Measurements from ENCODE around the gene FSIP1.
A peak's percentile ranks its signal among the peaks of the same experiment; 100 is the strongest.

Gene FSIP1

DNA sequence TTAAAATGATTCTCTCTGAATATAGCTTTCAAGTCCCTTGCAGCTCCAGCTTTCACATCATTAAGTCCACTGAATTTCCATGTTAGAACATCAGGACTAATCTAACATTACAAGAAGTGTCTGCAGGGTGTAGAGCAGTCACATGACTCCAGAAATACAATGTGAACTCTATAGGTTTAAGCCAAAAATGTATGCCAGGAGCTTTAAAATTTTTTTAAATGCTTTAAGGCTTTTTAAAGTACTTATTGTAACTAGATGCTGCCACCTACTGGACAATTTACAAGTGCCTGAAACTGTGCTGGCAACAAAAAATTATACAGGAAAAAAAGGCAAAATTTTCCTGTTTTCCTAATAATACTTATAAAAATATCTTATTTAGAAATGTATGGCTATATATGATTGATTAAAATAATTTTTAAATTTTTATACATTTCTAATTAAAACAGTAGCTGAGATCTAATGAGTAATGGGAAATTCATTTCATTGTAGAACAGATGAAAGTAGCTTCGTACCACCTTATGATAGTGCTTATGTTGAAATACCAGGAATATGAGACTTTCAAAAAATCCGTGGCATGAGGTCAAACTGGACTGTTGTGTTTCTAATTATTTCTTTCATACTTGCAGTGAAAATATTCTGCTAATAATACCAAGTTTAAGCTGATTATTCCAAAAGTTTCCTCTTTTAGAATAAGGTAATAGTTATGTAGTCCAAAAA is 25.7 kb downstream of the FSIP1 start:
- DNase-seq = peak; percentile 51 to 56

- DNase-seq = no peak
Measured at GRCh38 chr15:39752991-39753390, 29.6 kb downstream of the FSIP1 start.

GRCh38 chr15:39752246-39752645 is 30.4 kb downstream of the FSIP1 start:
- DNase-seq = no peak

- no peak for DNase-seq
Measured at GRCh38 chr15:39748276-39748675, 34.4 kb downstream of the FSIP1 start.

GRCh38 chr15:39747326-39747725 is 35.3 kb downstream of the FSIP1 start:
- DNase-seq = no peak

DNA sequence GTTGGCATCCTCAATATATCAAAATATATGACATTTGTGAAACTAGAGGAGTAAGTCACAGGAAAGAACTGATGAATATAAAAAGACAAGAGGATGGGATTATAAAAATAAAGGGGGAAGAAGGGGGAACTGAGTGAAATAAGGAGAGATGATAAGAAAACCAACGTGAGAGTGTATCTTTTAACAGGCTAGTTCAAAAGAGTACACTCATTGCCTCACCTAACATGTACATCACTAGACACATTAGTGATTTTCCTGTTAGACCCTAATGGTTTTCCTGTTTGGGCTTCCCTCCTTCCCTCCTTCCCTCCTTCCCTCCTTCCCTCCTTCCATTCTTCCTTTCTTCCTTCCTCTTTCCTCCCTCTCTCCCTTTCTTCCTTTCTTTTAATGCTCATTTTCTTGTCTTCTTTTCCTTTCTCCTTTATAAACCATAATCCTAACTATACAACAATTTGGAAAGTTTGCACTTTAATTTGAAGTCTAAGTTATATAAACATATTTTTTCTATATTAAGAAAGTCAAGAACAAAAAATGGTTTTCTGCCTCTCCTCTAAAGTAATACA is 35.8 kb downstream of the FSIP1 start:
- DNase-seq = no peak

GRCh38 chr15:39746176-39746575 is 36.5 kb downstream of the FSIP1 start:
- peak; percentile 15 to 28 for DNase-seq

- DNase-seq = no peak
Measured at GRCh38 chr15:39745415-39745814, 37.2 kb downstream of the FSIP1 start.

DNA sequence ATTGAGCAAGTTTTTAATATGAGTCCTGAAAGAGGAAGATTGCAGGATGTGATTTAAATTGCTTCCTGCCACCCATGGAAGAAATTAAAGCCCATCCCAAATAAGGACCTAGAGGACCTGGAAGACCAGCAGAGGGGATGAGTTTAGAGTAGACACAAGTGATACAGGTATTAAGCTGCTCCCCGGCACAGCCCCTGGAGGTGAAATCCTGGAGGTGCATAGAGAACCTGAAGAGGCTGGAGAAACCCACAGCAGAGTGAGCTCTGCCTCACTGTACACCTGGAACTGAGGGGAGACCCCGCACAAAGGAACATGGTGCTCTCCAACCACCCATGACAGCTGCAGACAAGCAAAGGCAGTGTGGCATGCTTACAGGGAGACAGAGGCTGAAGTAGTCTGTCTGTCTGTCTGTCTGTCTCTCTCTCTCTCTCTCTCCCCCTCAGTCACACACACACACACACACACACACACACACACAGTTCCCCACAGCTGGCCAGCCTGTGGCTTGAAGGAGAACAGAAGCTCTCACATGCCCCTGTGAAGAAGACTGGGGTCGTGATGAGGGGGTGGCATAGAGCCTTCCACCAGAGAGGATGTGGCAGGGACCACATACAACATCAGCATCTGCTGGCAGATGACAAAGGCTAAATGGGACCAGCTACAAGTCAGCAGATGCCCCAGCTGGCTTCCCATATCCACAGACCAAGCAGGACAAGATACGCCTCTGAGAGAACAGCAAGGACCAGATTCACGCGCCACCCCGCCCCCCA is 38.1 kb downstream of the FSIP1 start:
- no peak for DNase-seq

DNA sequence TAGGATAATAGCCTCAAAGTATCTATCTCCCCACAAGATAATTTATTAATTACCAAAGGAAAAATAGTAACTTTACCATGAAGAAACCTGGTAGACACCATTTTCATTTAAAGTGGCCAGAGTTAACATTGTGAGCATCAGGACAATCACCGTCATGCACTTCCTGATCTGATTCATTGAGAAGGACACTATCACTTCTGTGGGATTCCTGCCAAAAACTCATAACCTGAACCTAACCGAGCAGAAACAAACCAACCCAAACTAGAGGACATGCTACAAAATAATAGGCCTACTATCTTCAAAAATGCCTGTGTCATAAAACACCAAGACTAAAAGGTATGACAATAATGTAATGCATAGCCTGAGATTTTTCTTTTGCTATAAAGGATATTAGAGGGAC is 39.0 kb downstream of the FSIP1 start:
- no peak for DNase-seq

GRCh38 chr15:39741258-39741657 is 41.4 kb downstream of the FSIP1 start:
- no peak for DNase-seq

GRCh38 chr15:39738998-39739397 is 43.6 kb downstream of the FSIP1 start:
- DNase-seq = no peak

GRCh38 chr15:39737196-39737550 is 45.5 kb downstream of the FSIP1 start:
- no peak for DNase-seq

- DNase-seq = no peak
Measured at GRCh38 chr15:39736412-39737195, 46.0 kb downstream of the FSIP1 start.

DNA sequence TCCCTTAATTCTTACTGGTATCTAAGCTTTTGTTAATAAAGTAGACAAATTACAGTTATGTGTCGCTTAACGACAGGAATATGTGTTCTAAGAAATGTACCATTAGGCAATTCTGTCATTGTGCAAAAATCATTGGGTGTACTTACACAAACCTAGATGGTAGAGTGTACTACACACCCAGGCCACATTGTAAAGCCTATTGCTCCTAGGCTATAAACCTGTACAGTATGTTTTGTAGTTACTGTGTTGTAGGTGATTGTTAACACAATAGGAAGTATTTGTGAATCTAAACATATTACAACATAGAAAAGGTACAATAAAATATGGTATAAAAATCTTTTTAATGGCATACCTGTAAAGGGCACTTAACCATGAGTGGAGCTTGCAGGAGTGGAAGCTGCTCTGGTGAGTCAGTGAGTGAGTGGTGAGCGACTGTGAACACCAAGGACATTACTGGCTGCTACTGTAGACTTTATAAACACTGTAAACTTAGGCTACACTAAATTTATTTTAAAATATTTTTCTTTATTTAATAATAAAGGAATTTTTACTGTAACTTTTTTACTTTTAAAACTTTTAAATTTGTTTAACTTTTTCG is 47.4 kb downstream of the FSIP1 start:
- DNase-seq = no peak

- DNase-seq = no peak
Measured at GRCh38 chr15:39731266-39731665, 51.4 kb downstream of the FSIP1 start.

- no peak for DNase-seq
Measured at GRCh38 chr15:39730552-39730951, 52.1 kb downstream of the FSIP1 start.

DNA sequence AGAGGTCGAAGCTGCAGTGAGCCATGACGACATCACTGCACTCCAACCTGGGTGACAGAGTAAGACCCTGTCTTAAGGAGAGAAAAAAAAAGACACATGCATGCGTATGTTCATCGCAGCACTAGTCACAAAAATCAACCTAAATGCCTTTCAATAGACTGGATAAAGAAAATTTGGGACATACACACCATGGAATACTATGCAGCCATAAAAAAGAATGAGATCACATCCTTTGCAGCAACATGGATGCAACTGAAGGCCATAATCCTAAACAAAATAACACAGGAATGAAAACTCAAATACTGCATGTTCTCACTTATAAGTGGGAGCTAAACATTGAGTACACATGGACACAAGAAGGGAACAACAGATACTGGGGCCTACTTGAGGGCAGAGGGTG is 53.1 kb downstream of the FSIP1 start:
- DNase-seq = no peak

GRCh38 chr15:39728845-39729244 is 53.8 kb downstream of the FSIP1 start:
- DNase-seq = no peak

- DNase-seq = no peak
Measured at GRCh38 chr15:39721893-39722292, 60.7 kb downstream of the FSIP1 start.

- DNase-seq = no peak
Measured at GRCh38 chr15:39720621-39721611, 61.7 kb downstream of the FSIP1 start.

GRCh38 chr15:39720081-39720480 is 62.6 kb downstream of the FSIP1 start:
- no peak for DNase-seq
